ENCODE results near the gene ZNF277. TPM values are rescaled to one million over a fixed set of nuclear protein-coding genes. Genes with fewer than 3 reads are reported as not detected.
A peak's percentile ranks its signal among the peaks of the same experiment; 100 is the strongest.

The ZNF277 gene
- total RNA-seq, 1 experiment from 2014 or later, result 13.1 TPM

- Histone ChIP-seq H3K79me2 (ENCODE audit: insufficient read depth, low read length) (no peaks in the 10 kb centered on the region; the same call in 1 of the 2 replicates), H3K23me2 (ENCODE audit: insufficient read length, low read depth, low read length, poor library complexity, severe bottlenecking) (no peaks in the 10 kb centered on the region), H2BK5ac (ENCODE audit: insufficient read length, low read length) (no peak overlapping the region), H2AK5ac (ENCODE audit: insufficient read length, low read length) (no peak overlapping the region), H3K14ac (ENCODE audit: insufficient read depth, low read length) (no peak overlapping the region), H2AFZ (ENCODE audit: low read length) (no peak overlapping the region), H4K91ac (ENCODE audit: insufficient read length, low read depth, low read length) (no peak overlapping the region), H4K8ac (replicated peaks; ENCODE audit: insufficient read length, low read depth, low read length) (no peak overlapping the region), H2BK15ac (ENCODE audit: low read depth, low read length) (no peak overlapping the region), H2BK120ac (ENCODE audit: low read depth, low read length, poor library complexity, severe bottlenecking) (no peak overlapping the region), H3K4me1 (ENCODE audit: insufficient read depth, low read length) (no peaks in the 10 kb centered on the region), H4K20me1 (ENCODE audit: control insufficient read depth, insufficient read depth, insufficient read length) (no peaks in the 10 kb centered on the region), H3K9me3 (ENCODE audit: control insufficient read depth, low read depth, low read length) (no peaks in the 10 kb centered on the region), H3K56ac (ENCODE audit: insufficient read length, low read depth, low read length) (no peak overlapping the region), H2BK12ac (ENCODE audit: insufficient read length, low read depth, low read length) (no peak overlapping the region), H3K27ac (ENCODE audit: insufficient read length, low read depth, low read length) (no peak overlapping the region), H3K9ac (ENCODE audit: extremely low read depth, insufficient read length, low read length) (no peak overlapping the region), H3T11ph (ENCODE audit: low read length) (no peak overlapping the region), H3K23ac (ENCODE audit: insufficient read length, low read depth, low read length) (no peak overlapping the region), H3K79me1 (ENCODE audit: insufficient read depth, low read depth, low read length, poor library complexity, severe bottlenecking) (no peaks in the 10 kb centered on the region), H3K4me2 (ENCODE audit: insufficient read depth, insufficient read length, low read length) (no peak overlapping the region), H3K27me3 (ENCODE audit: insufficient read depth, low read length) (no peaks in the 10 kb centered on the region), H3K4ac (ENCODE audit: low read depth, low read length) (no peak overlapping the region), H4K5ac (ENCODE audit: insufficient read length, low read depth, low read length) (no peak overlapping the region), H2BK20ac (ENCODE audit: low read depth, low read length, poor library complexity, severe bottlenecking) (no peak overlapping the region), H3K18ac (ENCODE audit: insufficient read length, low read depth, low read length) (no peak overlapping the region)
- H3K27ac Mint-ChIP-seq, result peak overlapping the region in 1 of 3 experiments; percentile 34; a peak in 2 of 7 replicates
- no peaks in the 10 kb centered on the region for H3K36me3 Mint-ChIP-seq (ENCODE audit: insufficient read depth in 1 of 3, low read depth in 3 of 3)
- no peaks in the 10 kb centered on the region for H3K27me3 Mint-ChIP-seq (ENCODE audit: low read depth)
- no peaks in the 10 kb centered on the region for H3K4me1 Mint-ChIP-seq
- TF ChIP-seq CTCF (conservative IDR thresholded peaks at IDR 0.05), result no peak
- no peak overlapping the region for H3K4me3 Mint-ChIP-seq
- no peaks in the 10 kb centered on the region for H3K9me3 Mint-ChIP-seq
- WGBS (ENCODE audit: extremely low coverage, insufficient read length, low lambda C conversion rate), result no CpG with 5 or more reads among the region's 5 CpGs
- no peak for DNase-seq
Observed at GRCh38 chr7:112189691-112190090, 16.8 kb upstream of the ZNF277 start.

All from H9 (cell line).